ENCODE data around the gene DDX39B. TPM values are rescaled to one million over a fixed set of nuclear protein-coding genes. Genes with fewer than 3 reads are reported as not detected.
"Not testable (repeated sequence)": the region's sequence is repeated elsewhere in the genome, so short reads cannot be mapped to it uniquely, and the experiment has no call there.

The DDX39B gene
- total RNA-seq, 1 donor from 2014 or later, result 336 TPM

GRCh38 chr6:31525553-31525931 is 16.3 kb downstream of the DDX39B start:
- Mint-ChIP-seq H3K27me3 (ENCODE audit: unreplicated experiment) (no peaks in the 10 kb centered on the region), H3K4me1 (ENCODE audit: unreplicated experiment) (peaks cover 5% of the 10 kb centered on the region), H3K27ac (ENCODE audit: unreplicated experiment) (no peak overlapping the region), H3K4me3 (ENCODE audit: unreplicated experiment) (no peak overlapping the region), H3K36me3 (ENCODE audit: low read depth, unreplicated experiment) (peaks cover 6% of the 10 kb centered on the region), H3K9me3 (ENCODE audit: unreplicated experiment) (no peaks in the 10 kb centered on the region)
- TF ChIP-seq CTCF (IDR thresholded peaks at IDR 0.05; ENCODE audit: unreplicated experiment), result no peak
- DNase-seq (ENCODE audit: low spot score), result no peak

DNA sequence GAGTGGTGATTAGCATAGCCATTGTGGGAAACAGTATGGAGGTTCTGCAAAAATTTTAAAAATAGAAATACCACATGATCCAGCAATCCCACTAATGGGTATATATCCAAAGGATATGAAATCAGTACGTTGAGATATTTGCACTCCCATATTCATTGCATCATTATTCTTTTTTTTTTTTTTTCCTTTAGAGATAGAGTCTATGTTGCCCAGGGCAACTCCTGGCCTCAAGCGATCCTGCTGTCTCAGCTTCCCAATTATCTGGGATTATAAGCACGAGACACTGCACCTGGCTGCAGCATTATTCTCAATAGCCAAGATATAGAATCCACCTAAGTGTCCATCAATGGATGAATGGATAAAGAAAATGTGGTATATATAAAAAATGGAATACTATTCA is 20.0 kb downstream of the DDX39B start:
- no peaks in the 10 kb centered on the region for H3K27me3 Mint-ChIP-seq (ENCODE audit: unreplicated experiment)
- H3K4me1 Mint-ChIP-seq (ENCODE audit: unreplicated experiment), result peaks cover 5% of the 10 kb centered on the region
- DNase-seq (ENCODE audit: low spot score), result no peak
- H3K9me3 Mint-ChIP-seq (ENCODE audit: unreplicated experiment), result no peaks in the 10 kb centered on the region
- no peak for TF ChIP-seq CTCF (IDR thresholded peaks at IDR 0.05; ENCODE audit: unreplicated experiment)
- H3K36me3 Mint-ChIP-seq (ENCODE audit: low read depth, unreplicated experiment), result no peaks in the 10 kb centered on the region
- H3K27ac Mint-ChIP-seq (ENCODE audit: unreplicated experiment), result no peak overlapping the region
- no peak overlapping the region for H3K4me3 Mint-ChIP-seq (ENCODE audit: unreplicated experiment)

GRCh38 chr6:31513456-31514165 is 28.2 kb downstream of the DDX39B start:
- no peaks in the 10 kb centered on the region for H3K27me3 Mint-ChIP-seq (ENCODE audit: unreplicated experiment)

DNA sequence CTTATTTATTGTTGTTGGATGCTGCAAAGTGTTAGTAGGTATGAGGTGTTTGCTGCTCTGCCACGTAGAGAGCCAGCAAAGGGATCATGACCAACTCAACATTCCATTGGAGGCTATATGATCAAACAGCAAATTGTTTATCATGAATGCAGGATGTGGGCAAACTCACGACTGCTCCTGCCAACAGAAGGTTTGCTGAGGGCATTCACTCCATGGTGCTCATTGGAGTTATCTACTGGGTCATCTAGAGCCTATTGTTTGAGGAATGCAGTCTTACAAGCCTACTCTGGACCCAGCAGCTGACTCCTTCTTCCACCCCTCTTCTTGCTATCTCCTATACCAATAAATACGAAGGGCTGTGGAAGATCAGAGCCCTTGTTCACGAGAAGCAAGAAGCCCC is 31.8 kb downstream of the DDX39B start:
- no peak for TF ChIP-seq CTCF (IDR thresholded peaks at IDR 0.05; ENCODE audit: unreplicated experiment)
- Mint-ChIP-seq H3K27me3 (ENCODE audit: unreplicated experiment) (peaks cover 3% of the 10 kb centered on the region), H3K4me3 (ENCODE audit: unreplicated experiment) (no peak overlapping the region), H3K4me1 (ENCODE audit: unreplicated experiment) (peaks cover 8% of the 10 kb centered on the region), H3K36me3 (ENCODE audit: low read depth, unreplicated experiment) (peaks cover 7% of the 10 kb centered on the region), H3K9me3 (ENCODE audit: unreplicated experiment) (no peaks in the 10 kb centered on the region), H3K27ac (ENCODE audit: unreplicated experiment) (no peak overlapping the region)
- DNase-seq (ENCODE audit: low spot score), result no peak

More at GRCh38 chr6:31513456-31514165, 28.2 kb downstream of the DDX39B start:
- DNase-seq (ENCODE audit: low spot score), result no peak
- H3K4me3 Mint-ChIP-seq (ENCODE audit: unreplicated experiment), result no peak overlapping the region
- H3K4me1 Mint-ChIP-seq (ENCODE audit: unreplicated experiment), result no peaks in the 10 kb centered on the region
- no peak overlapping the region for H3K27ac Mint-ChIP-seq (ENCODE audit: unreplicated experiment)
- H3K36me3 Mint-ChIP-seq (ENCODE audit: low read depth, unreplicated experiment), result peaks cover 7% of the 10 kb centered on the region
- H3K9me3 Mint-ChIP-seq (ENCODE audit: unreplicated experiment), result no peaks in the 10 kb centered on the region
- TF ChIP-seq CTCF (IDR thresholded peaks at IDR 0.05; ENCODE audit: unreplicated experiment), result no peak

DNA sequence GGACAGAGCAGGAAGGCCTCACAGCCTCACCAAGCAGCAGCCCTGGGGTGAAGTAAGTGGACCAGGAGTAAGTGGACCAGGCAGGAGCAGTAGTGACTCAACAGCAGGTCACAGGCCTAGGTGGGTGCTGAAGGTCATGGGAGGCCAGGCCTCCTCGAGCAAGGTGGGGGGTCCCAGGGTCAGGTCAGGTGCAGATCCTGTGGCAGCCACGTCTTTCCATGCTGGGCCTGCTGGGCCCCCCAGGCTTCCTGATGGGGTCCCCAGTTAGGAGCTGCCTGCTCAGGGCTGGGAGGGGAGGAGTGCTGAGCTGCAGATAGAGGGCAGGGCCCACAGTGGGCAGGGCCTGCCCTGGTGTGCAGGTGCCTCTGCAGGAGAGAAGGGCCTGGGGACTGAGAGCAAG is 32.8 kb downstream of the DDX39B start:
- peaks cover 11% of the 10 kb centered on the region for H3K4me1 Mint-ChIP-seq (ENCODE audit: unreplicated experiment)
- H3K4me3 Mint-ChIP-seq (ENCODE audit: unreplicated experiment); H3K27ac Mint-ChIP-seq (ENCODE audit: unreplicated experiment); DNase-seq (ENCODE audit: low spot score); H3K36me3 Mint-ChIP-seq (ENCODE audit: low read depth, unreplicated experiment); H3K9me3 Mint-ChIP-seq (ENCODE audit: unreplicated experiment); H3K27me3 Mint-ChIP-seq (ENCODE audit: unreplicated experiment): not testable (repeated sequence)

Data from endothelial cell (in vitro differentiated cells).